ENCODE results near the gene KIF2A. TPM values are rescaled to one million over a fixed set of nuclear protein-coding genes. Genes with fewer than 3 reads are reported as not detected.

Gene KIF2A
- total and polyA plus RNA-seq, 2 of the 4 experiments (the other 2 are of a cell fraction), result 23.6 to 37.3 TPM

DNA sequence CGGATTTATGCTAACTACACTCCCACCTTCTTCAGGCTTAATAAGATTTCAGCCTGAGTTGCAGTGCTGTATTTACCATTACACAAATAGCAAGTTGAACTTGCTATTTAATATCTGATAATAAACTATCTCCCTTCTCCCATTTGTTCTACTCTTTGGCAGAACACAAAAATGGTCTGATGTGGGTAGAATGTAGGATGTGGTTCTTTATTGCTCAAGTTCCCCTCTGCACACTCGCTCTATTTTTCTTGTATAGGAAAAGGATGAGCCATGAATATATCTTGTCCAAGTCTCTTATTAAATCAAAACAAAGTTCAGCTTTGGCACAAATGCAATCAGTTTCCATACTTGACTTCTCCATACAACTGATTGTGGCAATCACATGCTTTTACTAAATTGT, 37.2 kb upstream of the KIF2A start:
- H4K8ac ChIP-seq (ENCODE audit: low read depth in 2 of 2, low read length in 2 of 2), result no peak overlapping the region
- H3K4me3 ChIP-seq (ENCODE audit: insufficient read depth, low read depth, low read length), result no peak overlapping the region
- ATAC-seq (ENCODE audit: low read depth) (no peak), DNase-seq (no peak)
- in situ Hi-C loops (cut with MboI; ENCODE audit: low sequenced_read_pairs) (no loop called here), intact Hi-C loops (cut with micrococcal nuclease) (no loop called here), dilution Hi-C loops (cut with HindIII; ENCODE audit: low sequenced_read_pairs, unreplicated experiment) (no loop called here)
- ChIA-PET POLR2A (ENCODE audit: unreplicated experiment) (no interaction called here), CTCF (no interaction called here)
- H2AK9ac ChIP-seq (replicated peaks; ENCODE audit: low read depth, low read length, poor library complexity), result no peak overlapping the region
- H2BK15ac ChIP-seq (ENCODE audit: low read depth, low read length), result no peak overlapping the region
- no TSS peak for BruUV-seq (replicated peaks)
- no peak overlapping the region for H3K23ac ChIP-seq (ENCODE audit: low read depth, low read length)
- H3K9me1 ChIP-seq (ENCODE audit: insufficient read depth, low read length), result no peaks in the 10 kb centered on the region
- no peak overlapping the region for H3K14ac ChIP-seq (replicated peaks; ENCODE audit: low read depth, low read length)
- H3K36me3 ChIP-seq (ENCODE audit: control insufficient read depth, insufficient read depth, low read length), result no peaks in the 10 kb centered on the region
- no peak overlapping the region for H2BK5ac ChIP-seq (ENCODE audit: low read depth, low read length, poor library complexity, severe bottlenecking)
- H2AFZ ChIP-seq (replicated peaks; ENCODE audit: low read length, poor library complexity), result no peak overlapping the region
- no peaks in the 10 kb centered on the region for H4K20me1 ChIP-seq (ENCODE audit: insufficient read depth, low read length)
- no peak overlapping the region for H3K27ac ChIP-seq (ENCODE audit: insufficient read depth, low read length)
- no CpG with 5 or more reads among the region's 2 CpGs for WGBS, 2 experiments (ENCODE audit: extremely low coverage in 2 of 2, insufficient read length in 1 of 2)
- no peak for TF ChIP-seq NFE2L2 (IDR thresholded peaks at IDR 0.05; ENCODE audit: low read depth, low read length)
- no peak for TF ChIP-seq MXI1 (IDR thresholded peaks at IDR 0.05; ENCODE audit: borderline replicate concordance, low read depth, low read length)
- TF ChIP-seq RFX5 (IDR thresholded peaks at IDR 0.05; ENCODE audit: low read depth, low read length), result no peak
- no peak for TF ChIP-seq SMC3 (IDR thresholded peaks at IDR 0.05; ENCODE audit: low read depth, low read length)
- TF ChIP-seq, protein P1, sequence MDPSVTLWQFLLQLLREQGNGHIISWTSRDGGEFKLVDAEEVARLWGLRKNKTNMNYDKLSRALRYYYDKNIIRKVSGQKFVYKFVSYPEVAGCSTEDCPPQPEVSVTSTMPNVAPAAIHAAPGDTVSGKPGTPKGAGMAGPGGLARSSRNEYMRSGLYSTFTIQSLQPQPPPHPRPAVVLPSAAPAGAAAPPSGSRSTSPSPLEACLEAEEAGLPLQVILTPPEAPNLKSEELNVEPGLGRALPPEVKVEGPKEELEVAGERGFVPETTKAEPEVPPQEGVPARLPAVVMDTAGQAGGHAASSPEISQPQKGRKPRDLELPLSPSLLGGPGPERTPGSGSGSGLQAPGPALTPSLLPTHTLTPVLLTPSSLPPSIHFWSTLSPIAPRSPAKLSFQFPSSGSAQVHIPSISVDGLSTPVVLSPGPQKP (IDR thresholded peaks at IDR 0.05; ENCODE audit: borderline replicate concordance, low read depth, low read length), result no peak
- no peak for TF ChIP-seq MAZ (IDR thresholded peaks at IDR 0.05; ENCODE audit: borderline replicate concordance, low read depth, low read length)
- no peak for TF ChIP-seq CHD1 (IDR thresholded peaks at IDR 0.05; ENCODE audit: low read depth, low read length)
- no peak for TF ChIP-seq CEBPB (IDR thresholded peaks at IDR 0.05; ENCODE audit: low read depth, low read length)
- TF ChIP-seq POLR2A (IDR thresholded peaks at IDR 0.05; ENCODE audit: low read depth, low read length), result no peak
- no peak for TF ChIP-seq MAFK (IDR thresholded peaks at IDR 0.05; ENCODE audit: low read depth, low read length)
- no peak for TF ChIP-seq RCOR1 (IDR thresholded peaks at IDR 0.05; ENCODE audit: insufficient replicate concordance, low read length)
- no peak for TF ChIP-seq RAD21 (IDR thresholded peaks at IDR 0.05; ENCODE audit: low read length)
- H4K91ac ChIP-seq (ENCODE audit: insufficient read depth, low read depth, low read length), result no peak overlapping the region
- peaks cover 2% of the 10 kb centered on the region; the same call in 1 of the 2 replicates for H3K27me3 ChIP-seq (ENCODE audit: control insufficient read depth, insufficient read depth, low read length)
- no peak overlapping the region for H3K4ac ChIP-seq (ENCODE audit: low read depth, low read length)
- H3K9ac ChIP-seq (ENCODE audit: low read depth, low read length), result no peak overlapping the region
- no peak overlapping the region for H3K4me2 ChIP-seq (ENCODE audit: low read depth, low read length)
- no peak overlapping the region for H2BK20ac ChIP-seq (ENCODE audit: low read depth, low read length)
- no peak overlapping the region for H3K56ac ChIP-seq (ENCODE audit: extremely low read depth, insufficient read depth, low read length)
- H2BK120ac ChIP-seq (ENCODE audit: low read depth, low read length), result no peak overlapping the region
- no peak overlapping the region for H3K18ac ChIP-seq (ENCODE audit: low read depth, low read length)
- H4K5ac ChIP-seq (ENCODE audit: low read depth, low read length), result no peak overlapping the region
- no peaks in the 10 kb centered on the region for H3K4me1 ChIP-seq (ENCODE audit: control insufficient read depth, insufficient read depth, low read length)
- no peaks in the 10 kb centered on the region for H3K79me1 ChIP-seq (ENCODE audit: low read depth in 1 of 2, low read length in 2 of 2)
- no peak overlapping the region for H2AK5ac ChIP-seq (ENCODE audit: low read depth, low read length)
- H3K9me3 ChIP-seq (ENCODE audit: control insufficient read depth, insufficient read depth, low read length), result no peaks in the 10 kb centered on the region

Data from IMR-90 (cell line).